Measurements from ENCODE around the gene ZMPSTE24. TPM values are rescaled to one million over a fixed set of nuclear protein-coding genes. Genes with fewer than 3 reads are reported as not detected.

The ZMPSTE24 gene
- total and polyA plus RNA-seq, 12 donors: 14.2 to 100 (median 42.2) TPM

DNA sequence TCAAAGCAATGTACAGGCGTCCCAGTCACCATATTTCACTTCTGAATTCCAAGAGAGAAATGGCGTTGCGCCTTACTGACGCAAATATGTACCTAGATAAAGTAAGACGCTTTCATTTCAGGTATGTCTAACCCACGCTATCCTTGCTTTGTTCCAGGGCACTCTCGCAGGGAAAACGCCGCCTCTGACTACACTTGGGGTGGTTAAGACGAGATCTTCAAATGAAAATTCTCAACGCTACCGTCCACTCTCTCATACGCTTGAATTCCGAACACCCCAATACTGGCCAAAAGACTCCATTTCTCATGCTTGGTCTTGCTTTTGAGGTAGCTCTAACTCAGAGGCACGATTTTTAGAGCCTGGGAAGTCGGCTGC, 736 bp upstream of the ZMPSTE24 start:
- WGBS, 4 donors: 0 to 2% (median 1%) methylated on average over 13 to 16 of the region's 16 CpGs
- peak in 2 of 7 donors; percentile 30 to 58 for DNase-seq
- Histone ChIP-seq H3K9me3 (replicated peaks in 1 of 3) (no peaks in the 10 kb centered on the region), H3K4me1 (replicated peaks in 1 of 2) (peaks cover 17 to 43% of the 10 kb centered on the region in 2 donors), H3K4me3 (peak overlapping the region; percentile 44 to 83 (median 78)), H3K36me3 (replicated peaks in 1 of 2) (peaks cover 0 to 24% of the 10 kb centered on the region in 2 donors), H3K27me3 (no peaks in the 10 kb centered on the region), H3K27ac (peak overlapping the region; percentile 83 to 96 (median 88))
- intact Hi-C loops (cut with DNase I): loop anchor here in 1 of 2 donors (10.0 kb wide), 1 partner anchor 92 kb away; the partner anchor contains the start of gene RLF
- TF ChIP-seq, protein P1, sequence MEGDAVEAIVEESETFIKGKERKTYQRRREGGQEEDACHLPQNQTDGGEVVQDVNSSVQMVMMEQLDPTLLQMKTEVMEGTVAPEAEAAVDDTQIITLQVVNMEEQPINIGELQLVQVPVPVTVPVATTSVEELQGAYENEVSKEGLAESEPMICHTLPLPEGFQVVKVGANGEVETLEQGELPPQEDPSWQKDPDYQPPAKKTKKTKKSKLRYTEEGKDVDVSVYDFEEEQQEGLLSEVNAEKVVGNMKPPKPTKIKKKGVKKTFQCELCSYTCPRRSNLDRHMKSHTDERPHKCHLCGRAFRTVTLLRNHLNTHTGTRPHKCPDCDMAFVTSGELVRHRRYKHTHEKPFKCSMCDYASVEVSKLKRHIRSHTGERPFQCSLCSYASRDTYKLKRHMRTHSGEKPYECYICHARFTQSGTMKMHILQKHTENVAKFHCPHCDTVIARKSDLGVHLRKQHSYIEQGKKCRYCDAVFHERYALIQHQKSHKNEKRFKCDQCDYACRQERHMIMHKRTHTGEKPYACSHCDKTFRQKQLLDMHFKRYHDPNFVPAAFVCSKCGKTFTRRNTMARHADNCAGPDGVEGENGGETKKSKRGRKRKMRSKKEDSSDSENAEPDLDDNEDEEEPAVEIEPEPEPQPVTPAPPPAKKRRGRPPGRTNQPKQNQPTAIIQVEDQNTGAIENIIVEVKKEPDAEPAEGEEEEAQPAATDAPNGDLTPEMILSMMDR (IDR thresholded peaks at IDR 0.05): no peak
- TF ChIP-seq POLR2A (IDR thresholded peaks at IDR 0.05): no peak

DNA sequence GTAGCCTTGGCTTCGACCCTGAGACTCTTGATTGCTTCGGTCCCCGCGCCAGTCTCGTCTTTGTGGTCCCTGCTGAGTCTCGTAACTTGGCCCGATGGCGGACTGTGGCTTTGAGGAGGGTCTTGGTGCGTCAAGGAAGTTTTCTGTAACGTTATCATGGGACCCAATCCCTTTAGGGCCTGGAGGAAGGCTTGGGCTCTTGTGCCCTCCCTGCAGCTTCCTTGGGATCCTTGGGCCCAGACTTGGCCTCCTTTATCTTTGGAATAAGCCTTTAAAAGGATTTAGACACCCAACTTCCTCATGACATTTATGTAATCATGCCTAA, 371 bp downstream of the ZMPSTE24 start:
- intact Hi-C loops (cut with DNase I): loop anchor here in 1 of 2 donors (10.0 kb wide), 1 partner anchor 94 kb away; the partner anchor contains the start of gene RLF
- H3K36me3 ChIP-seq (replicated peaks in 1 of 2): peaks cover 0 to 35% of the 10 kb centered on the region in 2 donors
- TF ChIP-seq POLR2A (IDR thresholded peaks at IDR 0.05): no peak
- TF ChIP-seq, protein P1 (IDR thresholded peaks at IDR 0.05): no peak
- no peaks in the 10 kb centered on the region for H3K9me3 ChIP-seq (replicated peaks in 1 of 3)
- peak overlapping the region; percentile 31 to 82 (median 59) for H3K4me3 ChIP-seq
- WGBS, 4 donors: 0 to 1% (median 0%) methylated on average over 3 to 10 of the region's 10 CpGs
- no peak for DNase-seq
- H3K4me1 ChIP-seq (replicated peaks in 1 of 2): peaks cover 17 to 48% of the 10 kb centered on the region in 2 donors
- peak overlapping the region in 4 of 5 donors; percentile 87 to 96 (median 89) for H3K27ac ChIP-seq
- H3K27me3 ChIP-seq: no peaks in the 10 kb centered on the region

DNA sequence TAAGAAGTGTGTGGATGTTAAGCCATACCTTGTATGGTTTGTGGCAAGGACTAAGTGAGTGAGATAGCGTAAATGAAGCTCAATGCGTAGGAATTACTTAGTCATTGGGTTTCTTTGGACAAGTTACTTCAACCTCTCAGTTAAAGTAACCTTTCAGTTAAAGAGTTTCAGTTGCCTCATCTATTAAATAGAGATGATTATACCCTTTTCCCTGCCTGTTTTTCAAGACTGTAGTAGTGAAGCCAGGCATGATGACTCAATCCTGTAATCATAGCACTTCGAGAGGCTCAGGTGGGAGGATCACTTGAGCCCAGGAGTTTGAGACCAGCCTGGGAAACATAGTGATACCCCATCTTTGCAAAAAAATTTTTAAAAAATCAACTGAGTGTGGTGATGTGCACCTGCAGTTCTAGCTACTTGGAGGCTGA, 6.3 kb downstream of the ZMPSTE24 start:
- no peak for TF ChIP-seq POLR2A (IDR thresholded peaks at IDR 0.05)
- TF ChIP-seq, protein P1 (IDR thresholded peaks at IDR 0.05): no peak
- Histone ChIP-seq H3K27ac (no peak overlapping the region), H3K9me3 (replicated peaks in 1 of 3) (no peaks in the 10 kb centered on the region), H3K4me3 (no peak overlapping the region), H3K27me3 (no peaks in the 10 kb centered on the region), H3K36me3 (replicated peaks in 1 of 2) (peaks cover 0 to 55% of the 10 kb centered on the region in 2 donors), H3K4me1 (replicated peaks in 1 of 2) (peaks cover 11 to 50% of the 10 kb centered on the region in 2 donors)
- 82 to 88% (median 87%) methylated on average over 3 of the region's 3 CpGs for WGBS, 4 donors
- intact Hi-C loops (cut with DNase I): no loop called here
- DNase-seq: no peak

DNA sequence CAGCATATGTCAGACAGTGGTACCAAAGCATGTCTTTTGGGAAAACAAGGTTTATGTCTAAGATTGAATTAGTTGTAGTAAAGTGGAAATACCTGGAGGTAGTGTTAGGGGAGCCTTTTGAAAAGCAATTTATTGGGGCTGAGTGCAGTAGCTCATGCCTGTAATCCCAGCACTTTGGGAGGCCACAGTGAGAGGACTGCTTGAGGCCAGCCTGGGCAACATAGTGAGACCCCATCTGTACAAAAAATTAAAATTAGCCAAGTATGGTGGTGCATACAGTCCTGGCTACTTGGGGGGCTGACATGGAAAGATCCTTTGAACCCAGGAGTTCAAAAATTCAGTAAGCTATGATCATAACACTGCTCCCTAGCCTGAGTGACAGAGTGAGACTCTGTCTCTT, 7.3 kb downstream of the ZMPSTE24 start:
- Histone ChIP-seq H3K4me3 (no peak overlapping the region), H3K27me3 (no peaks in the 10 kb centered on the region), H3K27ac (no peak overlapping the region), H3K4me1 (replicated peaks in 1 of 2) (peaks cover 17 to 44% of the 10 kb centered on the region in 2 donors), H3K36me3 (replicated peaks in 1 of 2) (peaks cover 0 to 59% of the 10 kb centered on the region in 2 donors), H3K9me3 (replicated peaks in 1 of 3) (no peaks in the 10 kb centered on the region)
- DNase-seq: no peak
- intact Hi-C loops (cut with DNase I): no loop called here
- TF ChIP-seq, protein P1 (IDR thresholded peaks at IDR 0.05): no peak
- TF ChIP-seq POLR2A (IDR thresholded peaks at IDR 0.05): no peak

Measured in adrenal gland (tissue), 12 donors.